Kidney glomerular epithelial cell (primary cell): ENCODE data around the gene CEP131.
"Not testable (repeated sequence)": the region's sequence is repeated elsewhere in the genome, so short reads cannot be mapped to it uniquely, and the experiment has no call there.

Experiments
- DNase-seq: peaks from one replicate; lab custom pipeline; 2025; lab: John Stamatoyannopoulos, UW

CEP131 gene

GRCh38 chr17:81152288-81152828, 70.4 kb downstream of the CEP131 start:
- no peak for DNase-seq

DNA sequence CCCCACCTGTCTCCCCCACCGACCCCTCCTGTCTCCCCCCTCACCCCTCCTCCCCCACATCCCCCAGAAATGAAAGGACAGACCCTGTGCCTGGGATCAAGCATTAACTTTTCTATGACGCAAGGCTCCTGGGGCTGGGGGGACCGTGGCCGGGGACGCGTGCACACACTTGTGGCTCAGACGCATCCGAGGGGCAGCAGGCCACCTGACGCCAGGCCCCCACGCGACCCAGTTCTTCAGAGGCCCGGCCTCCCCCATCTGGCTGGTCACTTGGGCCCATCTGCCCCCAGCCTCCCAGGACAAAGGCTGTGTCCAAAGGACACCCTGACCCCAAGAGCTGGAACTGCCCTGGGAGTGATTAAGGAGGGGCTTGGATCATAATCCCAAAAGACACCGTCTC, 71.5 kb downstream of the CEP131 start:
- no peak for DNase-seq

DNA sequence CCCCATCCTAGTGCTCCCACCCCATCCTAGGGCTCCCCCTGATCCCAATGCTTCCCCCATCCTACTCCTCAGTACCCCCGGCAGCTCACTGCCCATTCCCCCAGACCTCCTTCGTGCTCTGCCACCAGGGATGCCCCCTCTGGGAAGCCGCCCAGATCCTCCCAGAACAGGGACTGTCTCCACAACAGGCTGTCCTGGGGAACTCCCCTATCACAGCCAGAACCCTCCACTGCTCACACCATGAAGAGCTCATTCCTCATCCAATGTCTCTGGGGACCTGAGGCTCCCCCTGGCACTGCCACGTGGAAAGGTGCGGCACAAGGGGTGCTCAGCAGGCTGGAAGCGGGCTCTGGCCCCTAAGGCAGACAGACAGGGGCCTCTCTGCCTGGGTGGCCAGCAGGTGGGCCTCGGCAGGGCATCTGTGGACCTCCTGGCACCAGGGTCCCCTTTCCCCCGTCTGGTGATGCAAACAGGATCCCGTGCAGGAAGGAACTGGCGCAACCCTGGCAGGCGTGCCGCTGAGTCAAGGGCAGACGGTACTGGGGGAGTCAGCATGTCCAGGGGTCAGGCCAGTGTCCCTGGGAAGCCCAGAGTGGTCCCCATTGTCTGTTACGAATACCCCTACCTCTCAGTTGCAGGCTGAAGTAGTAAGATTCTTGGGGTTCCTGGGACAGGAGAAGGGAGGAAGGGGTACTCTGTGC, 72.2 kb downstream of the CEP131 start:
- no peak for DNase-seq

GRCh38 chr17:81148986-81149533, 73.7 kb downstream of the CEP131 start:
- no peak for DNase-seq

GRCh38 chr17:81148571-81148970, 74.2 kb downstream of the CEP131 start:
- no peak for DNase-seq

DNA sequence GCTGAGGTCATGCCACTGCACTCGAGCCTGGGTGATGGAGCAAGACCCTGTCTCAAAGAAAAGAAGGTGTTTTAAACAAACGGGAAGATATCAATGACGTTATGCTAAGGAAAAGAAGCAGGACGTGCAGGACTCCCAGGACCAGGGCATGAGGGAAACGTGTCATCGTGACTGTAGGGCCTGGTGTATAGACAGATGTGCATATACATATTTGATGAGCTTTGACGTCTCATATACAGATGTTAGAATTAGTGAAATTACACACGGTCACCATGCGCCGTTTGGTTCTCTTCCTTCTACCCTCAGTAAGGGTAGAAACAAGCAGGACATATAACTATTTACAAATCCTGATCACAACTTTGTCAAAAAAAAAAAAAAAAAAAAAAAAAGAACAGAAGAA, 75.1 kb downstream of the CEP131 start:
- no peak for DNase-seq

DNA sequence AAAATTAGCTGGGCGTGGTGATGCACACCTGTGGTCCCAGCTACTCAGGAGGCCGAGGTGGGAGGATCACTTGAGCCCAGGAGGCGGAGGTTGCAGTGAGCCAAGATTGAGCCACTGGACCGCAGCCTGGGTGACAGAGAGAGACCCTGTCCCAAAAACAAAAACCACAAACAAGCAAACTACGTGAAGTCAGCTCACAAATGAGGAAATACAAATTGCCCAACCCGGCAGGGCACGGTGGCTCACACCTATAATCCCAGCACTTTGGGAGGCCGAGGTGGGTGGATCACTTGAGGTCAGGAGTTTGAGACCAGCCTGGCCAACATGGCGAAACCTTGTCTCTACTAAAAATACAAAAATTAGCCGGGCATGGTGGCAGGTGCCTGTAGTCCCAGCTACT, 76.6 kb downstream of the CEP131 start:
- not testable (repeated sequence) for DNase-seq

GRCh38 chr17:81144423-81144781, 78.4 kb downstream of the CEP131 start:
- no peak for DNase-seq

DNA sequence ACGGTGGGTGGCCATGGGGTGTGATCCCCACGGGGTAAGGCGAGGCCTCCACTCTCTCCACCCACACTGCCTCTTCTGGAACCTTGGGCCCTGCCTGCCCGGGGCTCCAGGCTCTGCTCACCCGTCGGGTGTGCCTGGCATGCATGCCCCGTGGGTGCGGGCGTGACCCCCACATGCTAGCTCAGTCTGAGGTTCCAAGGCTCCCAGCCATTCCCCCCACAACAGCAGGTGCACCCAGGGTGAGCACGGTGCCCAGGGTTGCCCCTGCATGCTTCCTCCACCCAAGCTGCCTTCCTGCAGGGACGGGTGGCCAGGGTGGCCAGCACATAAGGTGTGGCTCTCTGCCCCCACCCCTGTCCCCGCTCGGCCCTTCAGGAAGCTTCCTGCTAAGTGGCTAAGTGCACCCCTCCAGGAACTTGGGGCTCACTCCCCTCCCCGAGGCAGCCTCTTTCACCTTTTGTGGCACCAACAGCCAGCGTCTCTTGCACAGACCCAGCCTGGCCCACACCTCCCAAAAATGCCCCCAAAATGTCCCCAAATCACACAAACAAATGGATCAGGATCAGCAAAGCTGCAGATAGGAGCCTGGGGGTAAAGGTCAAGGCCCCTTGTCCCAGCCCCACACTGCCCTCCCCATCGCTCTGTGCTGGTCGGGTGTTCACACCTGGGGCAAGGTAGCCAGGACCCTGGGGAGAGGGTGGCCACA, 78.9 kb downstream of the CEP131 start:
- no peak for DNase-seq

DNA sequence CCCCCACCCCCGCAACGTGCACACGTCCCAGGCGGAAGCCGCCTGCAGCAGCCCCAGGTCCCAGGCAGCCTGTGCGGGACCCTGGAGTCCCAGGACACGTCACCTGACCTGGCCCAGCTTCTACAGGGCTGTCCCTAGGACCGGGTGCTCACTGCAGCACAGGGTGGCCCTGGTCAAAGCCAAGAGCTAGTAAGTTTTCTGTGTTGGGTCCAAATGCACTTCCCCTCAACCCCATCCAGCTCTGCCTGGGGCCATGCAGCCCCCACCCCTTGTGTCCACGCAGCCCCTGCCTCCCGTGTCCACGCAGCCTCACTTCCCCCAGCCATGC, 79.6 kb downstream of the CEP131 start:
- DNase-seq: no peak

GRCh38 chr17:81142301-81143199, 80.2 kb downstream of the CEP131 start:
- peak; percentile 16 for DNase-seq

GRCh38 chr17:81140695-81141094, 82.1 kb downstream of the CEP131 start:
- no peak for DNase-seq

DNA sequence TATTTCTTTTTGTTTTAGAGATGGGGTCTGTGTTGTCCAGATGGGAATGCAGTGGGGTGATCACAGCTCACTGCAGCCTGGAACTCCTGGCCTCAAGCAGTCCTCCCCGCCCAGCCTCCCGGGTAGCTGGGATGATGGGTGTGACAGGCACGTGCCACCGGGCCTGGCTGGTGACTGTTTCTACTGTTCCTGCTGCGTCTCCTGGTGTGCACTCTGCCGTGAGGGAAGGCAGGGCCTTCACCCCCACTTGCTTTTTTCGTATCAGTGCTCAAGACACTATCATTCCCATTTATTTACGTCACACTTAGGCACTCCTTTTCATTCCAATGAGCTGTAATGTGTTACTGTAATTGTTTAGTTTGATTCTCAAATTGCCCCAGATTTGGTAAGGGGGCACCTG, 82.7 kb downstream of the CEP131 start:
- no peak for DNase-seq
